ENCODE data around the gene NTRK1. TPM values are rescaled to one million over a fixed set of nuclear protein-coding genes. Genes with fewer than 3 reads are reported as not detected.
A peak's percentile ranks its signal among the peaks of the same experiment; 100 is the strongest.

The NTRK1 gene
- polyA plus RNA-seq, 1 experiment = 0.02 TPM

DNA sequence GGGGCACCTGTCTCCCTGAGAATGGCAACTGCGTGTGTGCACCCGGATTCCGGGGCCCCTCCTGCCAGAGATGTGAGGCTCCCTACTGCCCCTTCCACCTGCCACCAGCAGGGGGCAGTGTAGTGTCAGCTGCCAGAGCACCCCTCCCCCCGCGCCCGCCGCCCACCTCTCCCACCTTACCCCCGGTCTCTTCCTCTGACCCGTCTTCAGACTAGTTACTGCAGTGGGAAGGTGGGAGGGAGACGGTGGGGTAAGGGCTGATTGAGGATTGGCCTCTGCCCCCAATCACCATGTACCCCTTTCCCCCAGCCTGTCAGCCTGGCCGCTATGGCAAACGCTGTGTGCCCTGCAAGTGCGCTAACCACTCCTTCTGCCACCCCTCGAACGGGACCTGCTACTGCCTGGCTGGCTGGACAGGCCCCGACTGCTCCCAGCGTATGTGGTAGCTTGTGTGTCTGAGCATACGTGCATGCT is 49.7 kb downstream of the NTRK1 start:
- H3K4me3 ChIP-seq (ENCODE audit: low read depth, low read length) = no peak overlapping the region
- POLR2A ChIA-PET = no interaction called here

DNA sequence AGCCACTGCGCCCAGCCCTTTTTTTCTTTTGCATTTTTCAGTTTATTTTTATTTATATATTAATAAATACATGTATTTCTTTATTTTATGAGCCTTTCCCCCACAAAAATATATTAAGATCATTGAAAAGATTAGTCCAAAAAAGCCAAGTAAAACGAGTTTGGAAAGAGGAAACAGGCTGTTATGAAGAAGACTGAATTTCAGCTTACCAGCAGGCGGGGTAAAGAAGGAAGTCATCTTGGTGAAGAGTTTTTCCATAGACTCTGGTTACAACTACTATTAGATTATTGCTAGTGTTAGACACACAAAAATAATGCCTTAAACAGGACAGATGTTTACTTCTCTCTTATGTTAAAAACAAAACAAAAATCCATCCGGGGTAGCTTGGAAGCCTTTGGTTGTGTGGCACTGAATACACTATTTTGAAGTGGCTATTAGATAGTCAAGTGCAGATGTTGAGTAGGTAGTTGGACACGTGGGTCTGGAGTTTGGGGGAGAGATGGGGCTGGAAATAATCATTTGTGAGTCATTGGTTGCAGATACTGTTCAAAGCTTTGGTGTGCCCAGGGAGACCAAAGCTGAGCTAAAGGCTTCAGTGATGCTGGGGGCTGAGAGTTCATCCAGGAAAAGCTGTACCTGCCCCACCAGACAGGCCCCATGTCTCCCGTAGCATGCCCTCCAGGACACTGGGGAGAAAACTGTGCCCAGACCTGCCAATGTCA is 51.1 kb downstream of the NTRK1 start:
- ChIA-PET POLR2A (no interaction called here), CTCF (interaction anchor here (1.0 to 6.4 kb wide), 4 partner anchors 12 to 205 kb away, joined by 3 to 64 read pairs (median 6); partner anchors contain the start of gene NTRK1)
- peaks cover 55% of the 10 kb centered on the region for H3K36me3 ChIP-seq (ENCODE audit: control insufficient read depth, insufficient read depth, low read length)
- H3K4me3 ChIP-seq (ENCODE audit: low read depth, low read length) = no peak overlapping the region
- TF ChIP-seq, protein P1, sequence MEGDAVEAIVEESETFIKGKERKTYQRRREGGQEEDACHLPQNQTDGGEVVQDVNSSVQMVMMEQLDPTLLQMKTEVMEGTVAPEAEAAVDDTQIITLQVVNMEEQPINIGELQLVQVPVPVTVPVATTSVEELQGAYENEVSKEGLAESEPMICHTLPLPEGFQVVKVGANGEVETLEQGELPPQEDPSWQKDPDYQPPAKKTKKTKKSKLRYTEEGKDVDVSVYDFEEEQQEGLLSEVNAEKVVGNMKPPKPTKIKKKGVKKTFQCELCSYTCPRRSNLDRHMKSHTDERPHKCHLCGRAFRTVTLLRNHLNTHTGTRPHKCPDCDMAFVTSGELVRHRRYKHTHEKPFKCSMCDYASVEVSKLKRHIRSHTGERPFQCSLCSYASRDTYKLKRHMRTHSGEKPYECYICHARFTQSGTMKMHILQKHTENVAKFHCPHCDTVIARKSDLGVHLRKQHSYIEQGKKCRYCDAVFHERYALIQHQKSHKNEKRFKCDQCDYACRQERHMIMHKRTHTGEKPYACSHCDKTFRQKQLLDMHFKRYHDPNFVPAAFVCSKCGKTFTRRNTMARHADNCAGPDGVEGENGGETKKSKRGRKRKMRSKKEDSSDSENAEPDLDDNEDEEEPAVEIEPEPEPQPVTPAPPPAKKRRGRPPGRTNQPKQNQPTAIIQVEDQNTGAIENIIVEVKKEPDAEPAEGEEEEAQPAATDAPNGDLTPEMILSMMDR (IDR thresholded peaks at IDR 0.05; ENCODE audit: insufficient read depth, low read depth, low read length) = peak; percentile 15; the same call in 1 of the 2 replicates
- DNase-seq (ENCODE audit: low read depth) = no peak
- H3K27me3 ChIP-seq (ENCODE audit: control insufficient read depth, insufficient read depth, low read length) = no peaks in the 10 kb centered on the region

More for the DNA sequence above, 49.7 kb downstream of the NTRK1 start:
- DNase-seq (ENCODE audit: low read depth) = no peak
- no peaks in the 10 kb centered on the region for H3K27me3 ChIP-seq (ENCODE audit: control insufficient read depth, insufficient read depth, low read length)
- TF ChIP-seq, protein P1 (IDR thresholded peaks at IDR 0.05; ENCODE audit: insufficient read depth, low read depth, low read length) = peak; percentile 84
- peaks cover 63% of the 10 kb centered on the region for H3K36me3 ChIP-seq (ENCODE audit: control insufficient read depth, insufficient read depth, low read length)
- CTCF ChIA-PET = interaction anchor here (0.9 to 6.4 kb wide), 2 partner anchors 10 to 29 kb away, joined by 3 to 64 read pairs; no protein-coding TSS in a partner anchor

DNA sequence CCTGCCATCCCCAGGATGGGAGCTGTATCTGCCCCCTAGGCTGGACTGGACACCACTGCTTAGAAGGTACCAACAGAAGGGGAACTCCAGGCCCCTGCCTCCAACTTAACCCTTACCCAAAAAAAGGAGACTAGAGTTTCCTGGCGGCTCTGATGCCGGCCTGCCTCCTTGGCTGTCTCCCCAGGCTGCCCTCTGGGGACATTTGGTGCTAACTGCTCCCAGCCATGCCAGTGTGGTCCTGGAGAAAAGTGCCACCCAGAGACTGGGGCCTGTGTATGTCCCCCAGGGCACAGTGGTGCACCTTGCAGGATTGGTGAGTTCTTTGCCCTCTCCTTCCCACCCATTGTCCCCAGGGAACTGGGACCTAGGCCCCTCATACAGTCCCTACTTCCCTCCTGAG is 51.6 kb downstream of the NTRK1 start:
- POLR2A ChIA-PET = no interaction called here
- peaks cover 50% of the 10 kb centered on the region for H3K36me3 ChIP-seq (ENCODE audit: control insufficient read depth, insufficient read depth, low read length)
- CTCF ChIA-PET = interaction anchor here (1.2 to 6.4 kb wide), 4 partner anchors 12 to 223 kb away, joined by 3 to 64 read pairs (median 6); no protein-coding TSS in a partner anchor

DNA sequence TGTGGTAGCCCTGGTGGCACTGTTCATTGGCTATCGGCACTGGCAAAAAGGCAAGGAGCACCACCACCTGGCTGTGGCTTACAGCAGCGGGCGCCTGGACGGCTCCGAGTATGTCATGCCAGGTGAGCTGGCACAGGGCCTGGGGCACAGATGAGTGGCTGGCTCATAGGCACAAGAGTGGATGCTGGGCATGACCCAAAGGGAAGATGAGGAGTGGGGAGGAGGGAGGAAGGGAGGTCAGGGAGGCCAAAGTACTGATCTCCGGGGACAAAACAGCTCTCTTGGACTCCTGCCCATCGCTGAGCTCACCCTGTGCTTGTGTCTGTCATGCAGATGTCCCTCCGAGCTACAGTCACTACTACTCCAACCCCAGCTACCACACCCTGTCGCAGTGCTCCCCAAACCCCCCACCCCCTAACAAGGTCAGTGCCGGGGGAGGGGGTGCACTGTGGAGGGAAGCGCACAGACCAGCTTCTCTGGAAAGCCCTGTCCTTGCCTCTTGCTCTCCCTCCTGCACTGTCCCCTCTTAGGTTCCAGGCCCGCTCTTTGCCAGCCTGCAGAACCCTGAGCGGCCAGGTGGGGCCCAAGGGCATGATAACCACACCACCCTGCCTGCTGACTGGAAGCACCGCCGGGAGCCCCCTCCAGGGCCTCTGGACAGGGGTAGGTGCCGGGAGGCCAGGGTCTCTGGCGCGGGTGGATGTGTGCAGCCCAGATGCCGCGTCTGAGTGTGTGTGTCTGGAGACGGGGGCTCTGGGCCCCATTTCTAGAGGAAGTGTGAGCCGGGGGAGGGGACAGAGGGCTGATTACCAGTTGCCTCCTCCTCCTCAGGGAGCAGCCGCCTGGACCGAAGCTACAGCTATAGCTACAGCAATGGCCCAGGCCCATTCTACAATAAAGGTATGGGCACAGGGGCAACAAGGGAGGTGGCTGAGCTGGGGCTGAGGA is 52.5 kb downstream of the NTRK1 start:
- DNase-seq (ENCODE audit: low read depth) = no peak
- Histone ChIP-seq H3K36me3 (ENCODE audit: control insufficient read depth, insufficient read depth, low read length) (peaks cover 47% of the 10 kb centered on the region), H3K27me3 (ENCODE audit: control insufficient read depth, insufficient read depth, low read length) (no peaks in the 10 kb centered on the region), H3K4me3 (ENCODE audit: low read depth, low read length) (no peak overlapping the region)
- TF ChIP-seq, protein P1 (IDR thresholded peaks at IDR 0.05; ENCODE audit: insufficient read depth, low read depth, low read length) = no peak
- ChIA-PET POLR2A (no interaction called here), CTCF (interaction anchor here (1.1 to 6.4 kb wide), 4 partner anchors 13 to 224 kb away, joined by 3 to 64 read pairs (median 5); no protein-coding TSS in a partner anchor)

More for the DNA sequence above, 51.6 kb downstream of the NTRK1 start:
- TF ChIP-seq, protein P1 (IDR thresholded peaks at IDR 0.05; ENCODE audit: insufficient read depth, low read depth, low read length) = no peak
- no peaks in the 10 kb centered on the region for H3K27me3 ChIP-seq (ENCODE audit: control insufficient read depth, insufficient read depth, low read length)
- DNase-seq (ENCODE audit: low read depth) = no peak
- H3K4me3 ChIP-seq (ENCODE audit: low read depth, low read length) = no peak overlapping the region
